GM12891 (cell line): ENCODE results near the gene FGF19.

Experiments
- DNase-seq: peaks from one replicate; pipeline ENCODE4 v3.0.0; 2011; ENCODE audit warnings: low spot score; ENCODE audit not compliant: insufficient read length
- FAIRE-seq: peaks from 2 replicates; lab custom pipeline; 2011; peaks lifted over from hg19 to GRCh38; lab: Jason Lieb, UNC
- PAX5 ChIP-seq: IDR thresholded peaks from 2 replicates; pipeline ENCODE4 v1.6.1; 2011; ENCODE audit warnings: low read length, moderate library complexity, mild to moderate bottlenecking; ENCODE audit not compliant: insufficient read depth, severe bottlenecking
- POLR2A ChIP-seq: IDR thresholded peaks from 2 replicates; pipeline ENCODE4 v1.6.1; 2011; ENCODE audit warnings: low read depth, low read length, control low read depth
- POLR2AphosphoS5 ChIP-seq: IDR thresholded peaks from 2 replicates; pipeline ENCODE4 v1.6.1; 2011; ENCODE audit warnings: low read depth, low read length, control low read depth
- POU2F2 ChIP-seq: IDR thresholded peaks from 2 replicates; pipeline ENCODE4 v1.6.1; 2011; ENCODE audit warnings: low read depth, mild to moderate bottlenecking, control low read depth, low read length, moderate library complexity
- SPI1 ChIP-seq: IDR thresholded peaks from 2 replicates; pipeline ENCODE4 v1.6.1; 2011; ENCODE audit warnings: low read depth, low read length, control low read depth
- TAF1 ChIP-seq: IDR thresholded peaks from 2 replicates; pipeline ENCODE4 v1.6.1; 2011; ENCODE audit warnings: low read depth, low read length, control low read depth

FGF19 gene

DNA sequence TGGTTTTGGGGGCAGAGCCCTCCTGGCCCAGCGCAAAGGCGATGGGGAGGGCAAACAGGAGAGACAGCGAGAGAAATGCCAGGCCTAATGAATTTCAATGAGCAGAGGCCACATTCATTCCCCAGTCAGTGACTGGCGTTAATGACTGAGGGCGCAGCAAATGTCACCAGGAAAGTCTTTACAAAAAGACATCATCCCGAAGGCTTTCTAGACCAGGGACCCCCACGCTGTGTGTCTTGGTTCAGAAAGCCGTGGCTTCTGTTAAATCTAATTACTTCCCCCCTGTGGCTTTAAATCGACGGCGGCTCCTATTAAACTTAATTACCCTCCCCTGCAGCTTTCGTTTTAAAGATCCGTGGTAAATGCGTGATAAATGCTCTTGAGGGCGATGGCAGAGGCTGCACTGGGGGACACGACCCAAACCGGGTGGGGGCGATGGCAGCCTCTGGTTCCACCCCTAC lies 1.6 kb upstream of the FGF19 start:
- no peak for DNase-seq
- no peak for FAIRE-seq
- TF ChIP-seq PAX5 (no peak), TAF1 (no peak)

DNA sequence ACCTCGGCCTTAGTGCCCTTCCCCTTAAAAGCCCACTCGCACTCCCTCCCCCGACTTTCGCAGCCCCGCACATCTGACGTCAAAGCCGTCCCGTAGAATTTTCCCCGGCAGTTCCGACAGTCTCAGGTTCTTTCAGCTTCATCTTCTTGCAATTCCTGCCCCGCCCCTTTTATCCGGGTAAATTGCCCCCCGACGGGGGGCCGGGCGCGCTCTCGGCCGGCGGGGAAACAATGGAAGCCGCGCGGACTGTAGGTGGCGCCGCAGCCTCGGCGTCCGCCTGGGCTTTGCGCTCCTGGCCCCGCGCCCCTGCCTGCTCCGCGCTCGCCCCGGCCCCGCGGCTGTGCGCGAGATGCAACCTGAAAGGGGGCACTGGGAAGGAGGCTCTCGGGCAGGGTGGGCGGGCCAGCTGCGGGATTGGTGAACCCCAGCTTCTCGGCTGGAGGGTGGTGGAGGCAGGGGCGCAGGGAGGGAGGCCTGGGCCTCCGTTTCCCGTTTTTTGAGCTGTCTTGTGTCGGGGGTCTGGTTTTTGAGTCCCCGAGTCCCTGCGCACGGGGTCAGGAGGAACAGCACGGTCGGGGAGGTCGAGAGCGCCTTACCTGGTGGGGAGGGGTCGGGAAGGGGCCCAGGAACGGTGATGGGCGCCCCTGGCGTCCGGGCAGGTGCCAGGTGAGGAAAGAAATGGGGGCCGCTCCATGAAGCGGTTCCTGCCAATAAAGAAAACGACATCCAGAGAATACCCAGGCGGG lies 859 bp upstream of the FGF19 start:
- no peak for TF ChIP-seq POLR2AphosphoS5
- no peak for TF ChIP-seq PAX5
- no peak for TF ChIP-seq SPI1
- TF ChIP-seq TAF1: no peak
- no peak for TF ChIP-seq POU2F2
- TF ChIP-seq POLR2A: no peak
- FAIRE-seq: no peak
- no peak for DNase-seq

DNA sequence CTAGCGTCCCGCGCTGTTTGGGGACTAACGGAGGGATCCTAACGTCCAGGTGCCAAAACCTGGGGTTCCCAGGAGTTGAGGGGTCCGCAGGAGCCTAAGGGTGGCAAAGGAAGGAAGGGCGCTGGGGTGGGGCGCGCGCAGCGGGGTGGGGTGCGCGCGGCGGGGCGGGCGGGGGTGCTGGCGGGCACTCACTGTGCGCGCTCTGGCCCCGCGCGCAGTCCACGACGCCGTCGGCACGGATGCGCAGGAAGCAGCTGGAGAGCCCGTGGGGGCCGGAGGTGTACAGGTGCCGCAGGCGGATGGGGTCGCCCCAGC lies 412 bp downstream of the FGF19 start:
- DNase-seq (no peak), FAIRE-seq (no peak)
- TF ChIP-seq POU2F2: no peak
- no peak for TF ChIP-seq TAF1
- no peak for TF ChIP-seq PAX5
- no peak for TF ChIP-seq POLR2AphosphoS5
- no peak for TF ChIP-seq SPI1
- TF ChIP-seq POLR2A: no peak

DNA sequence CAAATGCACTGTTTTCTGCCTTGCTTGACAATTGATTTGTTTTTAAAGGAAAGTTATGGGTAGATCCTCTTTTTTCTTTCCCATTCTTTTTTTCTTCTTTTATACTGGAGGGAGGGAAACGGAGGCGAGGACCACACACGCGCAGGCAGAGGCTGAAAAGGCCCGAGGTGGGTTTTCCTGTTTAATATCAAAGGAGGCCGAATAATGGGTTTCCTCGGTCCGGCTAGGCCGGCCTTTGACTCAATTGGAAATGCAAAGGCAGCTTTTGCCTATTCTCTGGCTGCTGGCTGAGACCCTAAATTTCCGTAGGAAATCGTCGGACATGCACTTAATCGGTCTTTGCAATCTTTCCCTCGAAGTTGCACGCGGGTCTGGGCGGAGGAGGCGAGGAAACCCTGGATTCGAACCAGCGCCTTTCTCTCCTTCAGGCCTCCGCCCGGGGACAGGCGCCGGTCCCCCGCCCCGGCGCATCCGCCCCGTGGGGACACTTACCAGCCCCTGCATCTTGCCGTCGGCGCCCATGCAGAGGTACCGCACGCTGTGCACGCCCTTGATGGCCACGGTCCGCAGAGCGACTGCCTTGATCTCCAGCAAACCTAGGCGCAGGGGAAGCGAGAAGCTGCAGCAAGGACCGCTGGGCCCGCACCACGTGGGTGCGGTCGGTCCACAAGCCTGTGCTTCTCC lies 911 bp downstream of the FGF19 start:
- FAIRE-seq (no peak), DNase-seq (no peak)
- TF ChIP-seq POLR2AphosphoS5 (no peak), PAX5 (no peak), SPI1 (no peak), POLR2A (no peak), TAF1 (no peak), POU2F2 (no peak)

DNA sequence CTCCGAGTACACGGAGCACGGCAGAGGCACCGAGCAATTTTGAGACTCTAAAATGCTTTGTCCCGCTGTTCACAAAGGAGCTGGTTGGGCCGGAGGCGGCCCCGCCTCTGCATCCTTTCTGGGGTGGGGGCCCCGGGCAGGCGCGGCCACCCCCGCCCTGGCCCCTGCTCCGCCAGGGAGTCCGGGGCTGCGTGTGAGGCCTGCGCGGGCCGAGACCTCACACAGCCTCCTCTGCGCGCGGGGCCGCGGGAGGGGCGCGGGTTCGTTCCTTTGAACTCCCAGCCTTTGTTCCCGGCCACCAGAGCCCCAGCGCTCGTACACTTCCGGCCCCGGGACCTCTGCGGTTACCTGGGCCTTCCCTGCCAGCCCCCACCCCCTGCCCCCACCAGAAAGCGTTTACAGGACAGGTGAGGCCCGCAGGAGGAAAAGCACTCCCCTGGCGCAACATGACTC lies 1.6 kb downstream of the FGF19 start:
- DNase-seq (no peak), FAIRE-seq (no peak)
- TF ChIP-seq TAF1: no peak
- no peak for TF ChIP-seq PAX5
- TF ChIP-seq SPI1: no peak
- no peak for TF ChIP-seq POLR2AphosphoS5
- TF ChIP-seq POLR2A: no peak
- TF ChIP-seq POU2F2: no peak

DNA sequence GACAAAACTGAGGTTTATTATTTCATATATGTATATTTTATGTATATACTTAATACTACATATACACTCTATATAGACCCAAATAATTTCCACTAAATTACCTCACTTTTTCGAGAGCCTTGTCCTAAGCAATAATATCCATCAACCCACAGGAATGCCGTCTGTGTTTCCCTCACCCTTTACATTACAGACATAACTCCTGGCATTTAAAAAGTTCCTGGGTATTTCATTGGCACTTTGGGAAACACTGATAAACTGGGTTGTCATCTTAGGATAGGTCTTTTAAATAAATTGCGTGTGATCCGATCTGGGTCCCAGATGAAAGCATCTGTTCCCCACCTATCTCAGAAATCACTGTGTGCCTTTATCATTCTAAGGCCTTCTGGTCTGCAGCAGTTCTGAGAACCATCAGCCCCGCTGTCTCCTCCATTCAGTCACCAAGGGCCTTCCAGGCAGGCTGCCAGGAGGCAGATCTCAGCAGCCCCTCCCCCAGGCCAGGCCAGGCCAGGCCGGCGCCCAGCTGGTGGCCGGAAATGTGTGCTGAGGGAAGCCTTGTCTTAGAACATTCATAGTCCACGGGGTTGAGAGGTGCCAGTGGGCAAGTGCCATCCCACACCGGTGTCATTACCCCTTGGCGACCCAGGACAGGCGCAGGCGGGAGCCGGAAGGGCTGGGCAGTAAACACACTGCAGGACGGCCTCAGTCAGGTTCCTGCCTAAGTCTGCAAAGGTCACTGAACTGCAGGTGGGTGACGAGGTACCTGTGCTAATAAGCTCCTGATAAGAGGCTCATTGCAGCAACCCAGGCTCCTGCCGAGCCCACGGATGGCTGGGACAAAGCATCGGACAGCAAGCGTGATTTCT lies 3.3 kb downstream of the FGF19 start:
- FAIRE-seq (no peak), DNase-seq (no peak)
- TF ChIP-seq POU2F2 (no peak), SPI1 (no peak), POLR2AphosphoS5 (no peak), POLR2A (no peak), PAX5 (no peak), TAF1 (no peak)

DNA sequence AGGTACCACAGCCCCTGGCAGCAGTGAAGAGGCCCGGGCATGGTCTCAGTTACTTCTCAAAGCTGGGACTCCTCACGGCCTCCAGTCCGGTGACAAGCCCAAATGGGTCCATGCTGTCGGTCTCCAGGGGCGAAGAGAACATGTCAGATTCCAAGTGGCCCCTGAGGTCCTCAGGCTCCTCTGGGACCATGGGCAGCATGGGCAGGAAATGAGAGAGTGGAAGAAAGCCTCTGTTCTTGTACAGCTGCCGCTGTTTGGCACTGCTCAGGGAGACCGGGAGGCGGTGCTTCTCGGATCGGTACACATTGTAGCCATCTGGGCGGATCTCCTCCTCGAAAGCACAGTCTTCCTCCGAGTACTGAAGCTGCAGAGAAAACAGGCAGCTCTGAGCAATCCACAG lies 4.6 kb downstream of the FGF19 start:
- TF ChIP-seq POU2F2: no peak
- no peak for TF ChIP-seq PAX5
- TF ChIP-seq SPI1: no peak
- no peak for TF ChIP-seq POLR2A
- TF ChIP-seq POLR2AphosphoS5: no peak
- TF ChIP-seq TAF1: no peak
- FAIRE-seq (no peak), DNase-seq (no peak)

DNA sequence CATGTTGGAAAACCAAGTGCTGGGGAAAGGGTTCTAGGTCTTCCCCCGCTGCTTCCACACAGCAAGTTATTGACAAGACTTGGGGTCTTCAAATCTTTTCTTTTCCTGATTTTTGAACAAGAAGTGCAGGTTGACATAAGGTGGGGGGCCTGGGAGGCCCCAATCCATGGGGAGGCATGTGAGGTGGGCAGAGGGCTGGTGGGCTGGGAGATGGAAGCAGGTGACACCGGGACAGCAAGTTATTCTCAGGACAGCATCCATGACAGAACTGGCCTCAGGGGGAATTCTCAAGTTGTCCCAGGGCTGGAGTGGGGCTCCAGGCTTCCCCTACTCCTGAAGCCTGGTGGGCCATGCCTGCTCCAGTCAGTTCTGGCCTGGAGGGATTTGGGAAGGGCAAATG lies 5.5 kb downstream of the FGF19 start:
- TF ChIP-seq POLR2A: no peak
- TF ChIP-seq POLR2AphosphoS5: no peak
- no peak for TF ChIP-seq TAF1
- no peak for TF ChIP-seq SPI1
- no peak for TF ChIP-seq PAX5
- no peak for TF ChIP-seq POU2F2
- no peak for FAIRE-seq
- DNase-seq: no peak

DNA sequence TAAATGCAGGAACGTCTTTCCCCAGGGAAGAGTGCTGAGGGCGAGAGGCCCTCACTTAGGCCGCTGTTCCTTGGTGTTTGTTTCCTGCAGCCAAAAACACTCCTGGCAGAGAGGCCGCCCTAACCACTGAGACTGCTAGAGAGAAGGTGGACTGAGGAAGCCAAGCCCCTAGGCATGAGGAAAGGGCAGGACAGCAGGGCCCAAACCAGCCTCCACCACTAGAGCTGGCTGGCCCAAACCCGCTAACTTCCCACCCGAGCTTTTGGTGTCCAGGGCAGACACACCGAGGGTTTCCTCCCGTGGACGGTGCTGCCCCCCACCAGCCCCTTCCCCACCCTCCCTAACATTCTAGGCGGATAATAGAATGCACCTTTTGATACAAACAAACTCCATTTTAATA lies 6.0 kb downstream of the FGF19 start:
- TF ChIP-seq POLR2A (no peak), SPI1 (no peak), PAX5 (no peak), TAF1 (no peak), POU2F2 (no peak)
- DNase-seq (no peak), FAIRE-seq (no peak)
